ENCODE data around the gene CLEC2L.

DNA sequence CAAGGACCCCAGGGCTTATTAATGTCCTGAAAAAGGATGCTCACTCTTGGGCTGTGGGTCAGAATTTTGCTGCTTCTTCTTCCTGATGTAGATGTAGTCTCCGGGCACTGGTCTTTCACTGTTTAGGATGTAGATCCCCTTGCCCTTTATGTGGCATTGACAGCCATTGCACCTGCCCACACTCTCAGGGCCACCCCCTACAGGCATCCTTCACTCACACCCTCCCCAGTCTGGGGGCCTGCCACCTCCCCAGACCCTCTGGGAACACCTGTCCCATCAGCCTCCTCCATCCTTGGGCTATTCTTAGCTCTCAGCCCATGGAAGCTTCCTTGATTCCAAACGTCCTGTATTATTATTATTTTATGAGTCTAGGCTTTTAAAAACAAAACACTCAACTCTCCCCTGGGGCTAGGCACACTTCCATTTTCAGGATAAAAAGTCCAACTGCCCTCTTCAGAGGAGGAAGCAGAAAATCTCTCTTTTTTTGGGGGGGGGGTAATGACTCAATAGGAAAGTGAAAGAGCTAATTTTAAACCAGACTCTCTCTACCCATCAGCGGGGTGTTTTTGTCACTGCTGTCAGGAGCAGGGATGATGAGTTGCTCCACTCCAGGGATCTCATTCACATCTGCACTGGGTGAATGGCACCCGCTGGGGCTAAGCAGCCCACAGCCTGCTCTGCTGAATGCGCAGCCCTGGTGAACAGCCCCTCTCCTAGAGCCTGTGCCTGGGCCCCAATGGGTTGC is 28.5 kb upstream of the CLEC2L start:
- TF ChIP-seq POLR2AphosphoS5 (IDR thresholded peaks at IDR 0.05) (no peak), POLR2A (IDR thresholded peaks at IDR 0.05) (no peak)
- TF ChIP-seq, protein P1, sequence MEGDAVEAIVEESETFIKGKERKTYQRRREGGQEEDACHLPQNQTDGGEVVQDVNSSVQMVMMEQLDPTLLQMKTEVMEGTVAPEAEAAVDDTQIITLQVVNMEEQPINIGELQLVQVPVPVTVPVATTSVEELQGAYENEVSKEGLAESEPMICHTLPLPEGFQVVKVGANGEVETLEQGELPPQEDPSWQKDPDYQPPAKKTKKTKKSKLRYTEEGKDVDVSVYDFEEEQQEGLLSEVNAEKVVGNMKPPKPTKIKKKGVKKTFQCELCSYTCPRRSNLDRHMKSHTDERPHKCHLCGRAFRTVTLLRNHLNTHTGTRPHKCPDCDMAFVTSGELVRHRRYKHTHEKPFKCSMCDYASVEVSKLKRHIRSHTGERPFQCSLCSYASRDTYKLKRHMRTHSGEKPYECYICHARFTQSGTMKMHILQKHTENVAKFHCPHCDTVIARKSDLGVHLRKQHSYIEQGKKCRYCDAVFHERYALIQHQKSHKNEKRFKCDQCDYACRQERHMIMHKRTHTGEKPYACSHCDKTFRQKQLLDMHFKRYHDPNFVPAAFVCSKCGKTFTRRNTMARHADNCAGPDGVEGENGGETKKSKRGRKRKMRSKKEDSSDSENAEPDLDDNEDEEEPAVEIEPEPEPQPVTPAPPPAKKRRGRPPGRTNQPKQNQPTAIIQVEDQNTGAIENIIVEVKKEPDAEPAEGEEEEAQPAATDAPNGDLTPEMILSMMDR (IDR thresholded peaks at IDR 0.05) = no peak

Measured in prostate gland (tissue), 2 donors.